HepG2 (cell line): ENCODE results near the gene AMOTL2. TPM values are rescaled to one million over a fixed set of nuclear protein-coding genes. Genes with fewer than 3 reads are reported as not detected.

ENCODE experiments used
- BHLHE40 ChIP-seq: IDR thresholded peaks from 2 replicates; pipeline ENCODE4 v1.6.1; 2011; ENCODE audit warnings: low read length, improper control_type of control experiment
- CEBPB ChIP-seq: IDR thresholded peaks from 2 replicates; pipeline ENCODE4 v1.6.1; 2011; ENCODE audit warnings: low read depth, low read length, improper control_type of control experiment, borderline replicate concordance
- FOXO1 ChIP-seq: sonication (generic); formaldehyde crosslinking; IDR thresholded peaks from 2 replicates; pipeline ENCODE4 v1.4.0; 2020; ENCODE audit warnings: missing genetic modification reagents
- HIC2 ChIP-seq: sonication (generic); formaldehyde crosslinking; IDR thresholded peaks from 2 replicates; pipeline ENCODE4 v1.9.0; 2022; ENCODE audit warnings: low read depth, missing genetic modification reagents
- PAF1 ChIP-seq: IDR thresholded peaks from 2 replicates; pipeline ENCODE4 v1.6.1; 2016; ENCODE audit warnings: missing genetic modification reagents, missing compliant biosample characterization
- SIX4 ChIP-seq: sonication (generic); formaldehyde crosslinking; IDR thresholded peaks from 2 replicates; pipeline ENCODE4 v1.4.0; 2020; ENCODE audit warnings: missing genetic modification reagents
- SMAD3 ChIP-seq: sonication (generic); formaldehyde crosslinking; IDR thresholded peaks from 2 replicates; pipeline ENCODE4 v1.4.0; 2020; ENCODE audit warnings: missing genetic modification reagents
- SRF ChIP-seq: IDR thresholded peaks from 2 replicates; pipeline ENCODE4 v1.6.1; 2011; ENCODE audit warnings: mild to moderate bottlenecking, low read depth, low read length, moderate library complexity
- ZHX2 ChIP-seq, 2 experiments: sonication (generic) in 1 of 2; formaldehyde crosslinking in 1 of 2; IDR thresholded peaks; 2 replicates each; pipeline versions ENCODE4 v1.6.1 to v1.9.0; 2014 to 2022; ENCODE audit warnings: antibody characterized with exemption in 1 of 2, borderline replicate concordance in 1 of 2, inconsistent platforms in 1 of 2, low read depth in 1 of 2, missing genetic modification reagents in 1 of 2
- ZNF10 ChIP-seq: sonication (generic); formaldehyde crosslinking; IDR thresholded peaks from 2 replicates; pipeline ENCODE4 v1.4.0; 2020; ENCODE audit warnings: mild to moderate bottlenecking, low read depth, missing genetic modification reagents, borderline replicate concordance
- ZNF101 ChIP-seq: sonication (generic); formaldehyde crosslinking; IDR thresholded peaks from 2 replicates; pipeline ENCODE4 v1.4.0; 2020; ENCODE audit warnings: mild to moderate bottlenecking, low read depth, missing genetic modification reagents, borderline replicate concordance
- ZNF512 ChIP-seq: sonication (generic); formaldehyde crosslinking; IDR thresholded peaks from 2 replicates; pipeline ENCODE4 v1.4.0; 2020; ENCODE audit warnings: mild to moderate bottlenecking, missing genetic modification reagents
- ZNF552 ChIP-seq: sonication (generic); formaldehyde crosslinking; IDR thresholded peaks from 2 replicates; pipeline ENCODE4 v1.9.0; 2022; ENCODE audit warnings: missing genetic modification reagents, mild to moderate bottlenecking, borderline replicate concordance
- ZNF687 ChIP-seq: sonication (generic); formaldehyde crosslinking; IDR thresholded peaks from 2 replicates; pipeline ENCODE4 v1.5.1; 2020; ENCODE audit warnings: mild to moderate bottlenecking, missing genetic modification reagents, moderate library complexity
- ZNF746 ChIP-seq: sonication (generic); formaldehyde crosslinking; IDR thresholded peaks from 2 replicates; pipeline ENCODE4 v1.8.0; 2022; ENCODE audit warnings: mild to moderate bottlenecking, missing genetic modification reagents
- ZNF792 ChIP-seq: IDR thresholded peaks from 2 replicates; pipeline ENCODE4 v1.6.1; 2016
- polyA plus RNA-seq, 8 experiments: library from polyadenylated mRNA; depleted of rRNA in 3 of 8; stranded (reverse) in 7 of 8; unstranded in 1 of 8; fragments of >200 nt; fragmentation: Illumina TruSeq in 4 of 8; extraction: Trizol in 4 of 8; gene quantifications; 2 replicates each; pipeline versions ENCODE4 v1.2.1 to v1.2.3, GENCODE V29; 2011 to 2016; ENCODE audit warnings: low read depth in 4 of 8, missing spikeins in 1 of 8, mixed read lengths in 1 of 8; ENCODE audit not compliant: insufficient read depth in 1 of 8
- total RNA-seq, 5 experiments: library from RNA; depleted of rRNA; stranded (reverse); fragments of >200 nt; fragmentation: Illumina TruSeq; extraction: Trizol; gene quantifications; 2 replicates each; pipeline ENCODE4 v1.2.3, GENCODE V29; 2016; ENCODE audit warnings: low read depth in 1 of 5

The AMOTL2 gene
- total and polyA plus RNA-seq, 2 of the 13 experiments (the other 11 are each of a cell fraction or from before 2014, with no cell fraction given) = 17.3 to 18.5 TPM

- TF ChIP-seq ZNF101 (no peak), SIX4 (CRISPR knock-in tag) (0 out of 2 replicates have a peak, but pooled peaks have one; percentile 15), SMAD3 (CRISPR knock-in tag) (no peak), PAF1 (no peak), CEBPB (no peak), ZNF746 (CRISPR knock-in tag) (no peak), ZNF552 (CRISPR knock-in tag) (no peak), SRF (no peak), ZHX2 (IDR thresholded peaks at IDR 0.05; ENCODE audit: low read depth) (no peak), ZHX2 (CRISPR knock-in tag; IDR thresholded peaks at IDR 0.05; ENCODE audit: borderline replicate concordance) (no peak), ZNF687 (no peak), FOXO1 (CRISPR knock-in tag) (0 out of 2 replicates have a peak, but pooled peaks have one; percentile 12), ZNF512 (no peak), ZNF792 (0 out of 2 replicates have a peak, but pooled peaks have one; percentile 40), ZNF10 (CRISPR knock-in tag) (no peak), BHLHE40 (no peak), HIC2 (no peak)
Measured at GRCh38 chr3:134378384-134378783, 4.1 kb upstream of the AMOTL2 start (continued).
